Measurements from ENCODE around the gene GPRIN3. TPM values are rescaled to one million over a fixed set of nuclear protein-coding genes. Genes with fewer than 3 reads are reported as not detected.

The GPRIN3 gene
- total and polyA plus RNA-seq, 2 donors (not counting 3 experiments of a cell fraction or from before 2014, with no cell fraction given), result 0.17 to 2.2 TPM

- H3K4me2 ChIP-seq (ENCODE audit: insufficient read depth, low read length), result no peak overlapping the region
- ChIA-PET CTCF (no interaction called here), POLR2A (no interaction called here)
- intact Hi-C loops (cut with micrococcal nuclease) (no loop called here), dilution Hi-C loops (cut with MboI; ENCODE audit: extremely low pct_ligation_motif_present, low sequenced_read_pairs) (no loop called here)
- no peak overlapping the region for H3K4me3 ChIP-seq (replicated peaks in 1 of 3; ENCODE audit: insufficient read depth in 1 of 3, low read depth in 1 of 3, low read length in 3 of 3)
- no peaks in the 10 kb centered on the region for H3K9me1 ChIP-seq (replicated peaks; ENCODE audit: control insufficient read depth, extremely low read depth, insufficient read depth, low read length)
- H3K27ac ChIP-seq (ENCODE audit: insufficient read depth, low read depth, low read length), result no peak overlapping the region
- no peak overlapping the region for H2AFZ ChIP-seq (ENCODE audit: low read depth, low read length)
- no peaks in the 10 kb centered on the region for H3K36me3 ChIP-seq (ENCODE audit: control insufficient read depth in 2 of 2, extremely low read depth in 1 of 2, insufficient read depth in 2 of 2, low read length in 2 of 2)
- no peak for DNase-seq (ENCODE audit: low read depth, low spot score)
- no peaks in the 10 kb centered on the region for H4K20me1 ChIP-seq (replicated peaks; ENCODE audit: control insufficient read depth, extremely low read depth, insufficient read depth, low read length)
- FAIRE-seq, result no peak
- no peaks in the 10 kb centered on the region for H3K79me2 ChIP-seq (ENCODE audit: control insufficient read depth, insufficient read depth, low read length)
- H3K27me3 ChIP-seq (ENCODE audit: control insufficient read depth in 2 of 2, insufficient read depth in 2 of 2, low read length in 2 of 2), result no peaks in the 10 kb centered on the region
- no peak overlapping the region for H3K9ac ChIP-seq (replicated peaks; ENCODE audit: extremely low read depth, insufficient read depth, low read length)
- no peaks in the 10 kb centered on the region for H3K9me3 ChIP-seq (replicated peaks; ENCODE audit: control insufficient read depth, insufficient read depth, low read length)
- no peak for TF ChIP-seq MYC (IDR thresholded peaks at IDR 0.05; ENCODE audit: low read depth, low read length)
- TF ChIP-seq EZH2 (IDR thresholded peaks at IDR 0.05; ENCODE audit: borderline replicate concordance, low read depth, low read length, severe bottlenecking), result no peak
- no peak for TF ChIP-seq CTCF (IDR thresholded peaks at IDR 0.05; ENCODE audit: extremely low read depth in 1 of 2, insufficient read depth in 1 of 2, low read depth in 1 of 2, low read length in 2 of 2)
- no peak for TF ChIP-seq JUN (IDR thresholded peaks at IDR 0.05; ENCODE audit: borderline replicate concordance, insufficient read depth, insufficient read length, low read depth)
- TF ChIP-seq FOS (IDR thresholded peaks at IDR 0.05; ENCODE audit: borderline replicate concordance, insufficient read depth, low read length), result no peak
- TF ChIP-seq POLR2AphosphoS5 (IDR thresholded peaks at IDR 0.05; ENCODE audit: insufficient read depth, low read depth, low read length), result no peak
- no peak for TF ChIP-seq POLR2A (IDR thresholded peaks at IDR 0.05; ENCODE audit: low read depth, low read length)
- TF ChIP-seq MAX (IDR thresholded peaks at IDR 0.05; ENCODE audit: insufficient read depth, insufficient read length), result no peak
- TF ChIP-seq GATA2 (IDR thresholded peaks at IDR 0.05; ENCODE audit: insufficient read depth, insufficient read length, low read depth, low read length), result no peak
- no TSS peak for BruUV-seq (replicated peaks)
- H3K4me1 ChIP-seq (ENCODE audit: control insufficient read depth, extremely low read depth, insufficient read depth, low read length), result no peaks in the 10 kb centered on the region
Measured at GRCh38 chr4:89267392-89267791, 40.2 kb downstream of the GPRIN3 start.
